CD4-positive, alpha-beta T cell treated with Interleukin-6 at 100 ng/mL for 8 hours (primary cell): ENCODE results near the gene C11orf24.

ENCODE experiments used
- DNase-seq: peaks from one replicate; pipeline ENCODE4 v3.0.0-alpha.2; 2020; ENCODE audit warnings: mixed read lengths, low spot score

C11orf24 gene

DNA sequence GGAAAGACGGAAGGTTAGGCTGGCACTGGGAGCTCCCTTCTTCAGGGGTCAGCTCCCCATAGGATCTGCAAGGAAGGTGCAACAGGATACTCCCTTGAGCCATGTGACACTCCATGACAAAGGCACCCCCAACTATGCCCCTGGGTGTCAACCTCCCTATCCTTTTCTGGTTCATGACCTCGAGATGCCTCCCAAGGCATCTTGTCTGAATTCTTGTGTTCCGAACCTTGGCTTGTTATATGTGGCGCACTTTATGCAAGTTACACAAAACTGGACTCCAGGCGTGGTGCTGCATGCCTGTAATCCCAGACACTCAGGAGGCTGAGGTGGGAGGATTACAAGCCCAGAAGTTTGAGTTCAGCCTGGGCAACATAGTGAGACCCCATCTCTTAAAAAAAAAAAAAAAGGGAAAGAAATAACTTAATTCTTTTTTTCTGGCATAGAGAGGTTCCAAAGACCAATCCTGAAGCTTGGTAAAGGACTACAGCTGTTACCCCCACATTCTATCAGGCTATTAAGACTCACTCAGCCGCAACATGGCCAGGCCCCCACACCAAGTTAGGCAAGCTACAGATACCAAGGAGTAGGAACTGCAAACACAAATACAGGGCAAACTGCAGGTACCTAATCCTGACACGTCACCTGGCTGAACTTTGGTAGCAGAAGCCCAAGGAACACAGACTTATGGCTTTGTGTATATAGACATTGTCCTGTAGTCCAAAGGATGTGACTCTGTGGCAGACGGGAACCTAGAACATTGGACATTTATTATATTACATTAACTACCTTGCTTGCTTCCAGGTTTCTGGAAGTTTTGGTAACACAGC lies 1.4 kb downstream of the C11orf24 start:
- DNase-seq = no peak

GRCh38 chr11:68269414-68270081 lies 2.2 kb downstream of the C11orf24 start:
- DNase-seq = no peak

- no peak for DNase-seq
Observed at GRCh38 chr11:68267881-68268240, 3.9 kb downstream of the C11orf24 start.

DNA sequence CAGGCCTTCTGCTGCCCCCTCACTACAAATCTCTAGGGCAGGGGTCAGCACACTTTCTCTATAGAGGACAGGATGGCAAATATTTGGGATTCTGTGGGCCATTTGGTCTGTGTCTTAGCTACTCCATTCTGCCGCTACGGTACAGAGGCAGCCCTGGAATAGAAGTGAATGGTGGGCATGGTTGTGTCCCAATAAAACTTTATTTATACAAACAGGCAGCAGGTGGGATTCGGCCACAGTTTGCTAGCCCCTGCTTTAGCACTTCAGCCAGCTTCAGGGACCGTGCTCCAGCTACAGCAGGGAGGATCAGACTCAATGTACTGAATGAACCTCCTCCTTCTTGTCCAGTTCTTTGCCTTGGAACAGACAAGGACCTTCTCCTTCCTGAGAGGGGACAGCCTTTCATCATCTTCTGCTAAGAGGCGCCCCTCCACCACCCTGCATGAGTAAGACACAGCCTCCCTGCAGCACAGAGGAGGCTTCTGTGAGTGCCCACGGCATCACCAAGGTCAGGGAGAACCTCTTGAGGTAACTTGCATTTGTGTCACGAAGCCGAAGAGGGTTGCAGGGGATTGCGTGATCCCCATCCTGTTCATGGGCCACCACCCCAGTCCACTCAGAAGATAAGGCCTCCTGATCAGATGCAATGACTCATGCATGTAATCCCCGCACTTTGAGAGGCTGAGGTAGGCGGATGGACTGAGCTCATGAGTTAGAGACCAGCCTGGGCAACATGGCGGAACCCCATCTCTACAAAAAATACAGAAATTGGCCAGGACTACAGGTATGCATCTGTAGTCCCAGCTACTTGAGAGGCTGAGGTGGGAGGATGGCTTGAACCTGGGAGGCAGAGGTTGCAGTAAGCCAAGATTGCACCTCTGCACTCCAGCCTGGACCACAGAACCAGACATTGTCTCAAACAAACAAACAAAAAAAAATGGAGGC lies 4.6 kb downstream of the C11orf24 start:
- DNase-seq = no peak

- no peak for DNase-seq
Observed at GRCh38 chr11:68266121-68266891, 5.5 kb downstream of the C11orf24 start.

DNA sequence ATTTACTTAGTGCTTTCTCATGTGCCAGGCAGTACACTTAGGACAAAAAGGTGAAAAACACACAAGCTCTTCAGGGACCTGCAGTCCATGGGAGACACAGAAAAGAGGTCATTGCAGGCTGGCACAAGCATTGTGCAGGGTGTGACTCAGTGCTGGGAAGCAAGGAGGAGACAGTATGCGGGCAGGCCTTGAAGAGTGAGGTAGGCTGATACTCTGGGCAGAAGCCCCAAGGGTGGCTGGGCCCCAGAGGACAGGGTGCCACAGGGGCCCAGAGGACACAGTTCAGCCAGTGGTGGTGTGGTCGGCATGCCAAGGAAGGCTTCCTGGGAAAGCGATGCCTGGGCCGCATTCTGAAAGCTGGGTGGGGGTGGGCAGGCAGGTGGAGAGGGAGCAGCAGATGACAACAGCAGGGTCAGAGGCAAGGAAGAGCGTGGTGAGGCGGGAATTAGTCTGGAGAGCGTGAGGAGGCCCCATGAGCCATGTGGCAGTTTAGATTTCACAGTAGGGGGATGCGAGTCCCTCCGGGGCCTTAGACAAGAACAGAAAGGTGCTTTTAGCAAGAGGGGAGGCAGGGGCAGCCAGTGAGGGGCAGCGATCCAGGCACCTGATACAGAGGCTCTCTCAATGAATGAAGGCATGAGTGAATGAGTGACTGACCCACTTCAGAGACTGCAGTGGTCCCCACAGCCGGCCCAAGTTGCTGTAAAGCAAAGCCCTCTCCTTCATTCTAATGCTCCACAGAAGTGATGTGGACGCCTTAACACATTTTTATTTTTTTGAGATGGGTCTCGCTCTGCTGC lies 6.8 kb downstream of the C11orf24 start:
- no peak for DNase-seq

- DNase-seq = no peak
Observed at GRCh38 chr11:68264244-68264643, 7.5 kb downstream of the C11orf24 start.

GRCh38 chr11:68263444-68264035 lies 8.2 kb downstream of the C11orf24 start:
- DNase-seq = no peak

DNA sequence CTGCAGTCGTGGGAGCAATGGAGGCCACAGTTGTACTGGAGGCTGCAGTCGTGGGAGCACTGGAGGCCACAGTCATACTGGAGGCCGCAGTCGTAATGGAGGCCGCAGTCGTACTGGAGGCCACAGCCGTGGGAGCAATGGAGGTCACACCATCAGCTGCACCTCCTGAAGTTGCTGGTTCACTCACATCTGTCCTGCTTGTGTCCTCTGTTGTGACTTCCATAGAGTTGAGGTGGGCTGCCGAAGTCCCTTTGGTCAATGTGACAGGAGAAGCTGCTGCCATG lies 9.3 kb downstream of the C11orf24 start:
- no peak for DNase-seq

DNA sequence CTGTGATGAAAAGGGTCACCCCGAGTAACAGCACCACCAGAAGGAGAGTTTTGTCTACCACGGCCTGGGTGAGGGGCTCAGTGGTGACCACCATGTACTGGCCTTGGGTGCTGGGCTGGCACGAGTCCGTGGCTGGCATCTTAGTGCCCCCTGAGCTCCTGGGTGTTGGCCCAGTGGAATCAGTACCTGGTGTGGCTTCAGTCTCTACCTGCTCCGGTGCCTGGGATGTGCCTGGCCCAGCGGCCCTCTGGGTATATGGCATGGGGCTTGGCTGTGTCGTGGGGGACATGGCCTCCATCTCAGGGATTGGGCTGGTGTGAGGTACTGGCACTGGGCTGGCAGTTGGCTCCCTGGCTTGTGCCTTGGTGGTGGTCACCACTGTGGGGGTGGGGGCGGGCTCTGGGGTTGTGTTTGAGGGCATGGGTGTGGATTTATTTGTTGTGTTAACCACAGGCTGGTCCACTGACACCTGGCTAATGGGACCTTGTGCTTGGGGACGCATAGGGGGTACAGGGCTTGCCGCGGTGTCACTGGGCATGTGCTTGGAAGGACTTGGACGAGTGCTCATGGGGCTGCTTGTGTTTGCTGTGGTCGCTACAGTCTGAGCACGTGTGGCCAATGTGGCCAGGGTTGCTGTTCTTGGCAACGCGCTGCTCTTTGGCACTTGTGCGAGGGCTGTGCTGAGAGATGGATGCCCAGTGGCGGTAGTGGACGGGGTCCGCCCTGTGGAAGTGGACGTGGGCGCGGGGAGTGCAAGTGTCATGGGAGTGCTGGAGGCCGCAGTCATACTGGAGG lies 9.8 kb downstream of the C11orf24 start:
- no peak for DNase-seq

DNA sequence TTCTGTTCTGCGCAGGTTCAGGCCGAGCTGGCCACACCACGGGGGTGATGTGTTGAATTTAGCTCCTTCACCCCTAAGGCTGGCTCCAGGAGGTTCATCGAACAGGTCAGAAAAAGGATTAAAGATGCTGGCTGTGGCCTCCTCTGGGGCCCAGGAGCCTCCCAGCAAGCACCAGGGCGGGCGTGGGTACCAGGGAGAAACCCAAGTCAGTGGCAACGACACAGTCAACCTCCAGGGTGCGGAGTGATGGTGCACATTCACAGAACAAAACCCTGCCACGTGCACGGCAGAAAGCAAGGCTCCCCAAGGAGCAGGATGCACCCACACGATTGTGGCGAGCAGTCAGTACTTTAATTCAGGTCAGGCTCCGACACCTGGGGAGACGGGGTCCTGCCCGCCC lies 10.8 kb downstream of the C11orf24 start:
- DNase-seq = no peak

DNA sequence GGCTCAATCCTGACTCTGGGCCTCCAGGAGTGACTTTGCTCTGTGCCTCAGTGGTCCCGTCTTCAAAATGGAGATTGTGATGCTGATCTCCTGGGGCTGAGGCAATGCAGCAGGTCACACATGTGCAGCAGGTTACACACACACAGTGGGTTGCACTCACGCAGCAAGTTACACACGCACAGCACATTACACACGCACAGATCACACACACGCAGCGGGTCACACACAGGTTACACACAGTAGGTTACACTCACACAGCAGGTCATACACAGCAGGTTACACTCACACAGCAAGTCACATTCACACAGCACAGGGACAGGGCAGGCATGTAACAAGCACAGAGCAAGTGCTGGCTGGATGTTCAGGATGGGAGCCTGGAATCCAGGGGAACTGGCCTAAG lies 11.3 kb downstream of the C11orf24 start:
- DNase-seq = no peak

DNA sequence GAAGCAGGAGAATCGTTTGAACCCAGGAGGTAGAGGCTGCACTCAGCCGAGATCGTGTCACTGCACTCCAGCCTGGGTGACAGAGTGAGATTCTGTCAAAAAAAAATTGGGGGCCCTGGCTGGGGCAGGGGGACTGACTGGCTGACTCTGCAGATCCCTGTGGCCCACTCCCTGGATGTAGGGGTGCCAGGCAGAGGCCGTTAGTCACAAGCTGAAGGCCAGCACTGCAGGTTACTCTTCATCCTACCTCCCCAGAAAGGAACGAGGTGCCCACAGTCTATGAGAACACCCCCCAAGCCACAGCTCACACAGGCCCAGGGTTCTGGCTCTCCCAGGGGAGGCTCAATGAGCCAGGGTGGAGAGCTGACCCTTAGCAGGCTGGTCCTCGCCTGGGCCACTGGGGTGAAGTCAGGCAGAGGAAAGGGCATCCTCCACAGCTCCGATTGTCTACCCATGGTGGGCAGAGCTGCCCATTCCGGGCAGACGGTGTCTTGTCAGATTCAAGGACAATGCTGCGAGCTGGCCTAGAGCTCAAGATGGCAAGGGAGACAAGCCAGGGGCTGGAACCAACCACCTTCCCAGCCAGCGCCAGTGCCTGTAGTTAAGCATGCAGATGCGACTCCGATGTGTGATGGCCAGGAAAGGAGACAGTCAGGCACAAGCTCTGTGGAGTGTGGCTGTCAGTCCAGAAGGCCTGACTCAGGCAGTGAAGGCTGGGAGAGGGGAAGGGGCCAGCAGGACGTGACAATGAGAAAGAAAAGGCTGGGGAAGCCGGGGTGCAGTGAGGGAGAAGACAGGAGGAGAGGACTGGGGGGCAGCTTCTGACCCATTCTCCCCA lies 12.4 kb downstream of the C11orf24 start:
- DNase-seq = no peak

DNA sequence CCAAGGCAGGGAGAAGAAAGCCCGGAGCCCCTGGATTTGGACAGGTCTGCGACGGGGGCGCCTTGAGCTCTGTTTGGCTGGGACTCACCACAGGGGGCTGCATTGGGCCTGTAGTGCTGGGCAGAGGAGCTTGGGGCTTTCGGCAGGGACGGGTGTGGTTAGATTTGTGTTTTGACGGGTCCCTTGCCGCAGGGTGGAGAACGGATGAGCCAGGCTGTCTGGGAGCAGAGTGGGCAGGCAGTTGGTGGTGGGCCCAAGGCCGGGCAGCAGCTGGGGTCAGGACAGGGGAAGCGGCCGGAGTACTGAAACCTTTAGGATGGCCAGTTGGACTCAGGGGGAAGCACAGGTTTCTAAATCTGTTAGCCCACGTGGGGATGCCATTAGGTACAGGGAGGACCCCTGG lies 13.4 kb downstream of the C11orf24 start:
- DNase-seq = no peak

DNA sequence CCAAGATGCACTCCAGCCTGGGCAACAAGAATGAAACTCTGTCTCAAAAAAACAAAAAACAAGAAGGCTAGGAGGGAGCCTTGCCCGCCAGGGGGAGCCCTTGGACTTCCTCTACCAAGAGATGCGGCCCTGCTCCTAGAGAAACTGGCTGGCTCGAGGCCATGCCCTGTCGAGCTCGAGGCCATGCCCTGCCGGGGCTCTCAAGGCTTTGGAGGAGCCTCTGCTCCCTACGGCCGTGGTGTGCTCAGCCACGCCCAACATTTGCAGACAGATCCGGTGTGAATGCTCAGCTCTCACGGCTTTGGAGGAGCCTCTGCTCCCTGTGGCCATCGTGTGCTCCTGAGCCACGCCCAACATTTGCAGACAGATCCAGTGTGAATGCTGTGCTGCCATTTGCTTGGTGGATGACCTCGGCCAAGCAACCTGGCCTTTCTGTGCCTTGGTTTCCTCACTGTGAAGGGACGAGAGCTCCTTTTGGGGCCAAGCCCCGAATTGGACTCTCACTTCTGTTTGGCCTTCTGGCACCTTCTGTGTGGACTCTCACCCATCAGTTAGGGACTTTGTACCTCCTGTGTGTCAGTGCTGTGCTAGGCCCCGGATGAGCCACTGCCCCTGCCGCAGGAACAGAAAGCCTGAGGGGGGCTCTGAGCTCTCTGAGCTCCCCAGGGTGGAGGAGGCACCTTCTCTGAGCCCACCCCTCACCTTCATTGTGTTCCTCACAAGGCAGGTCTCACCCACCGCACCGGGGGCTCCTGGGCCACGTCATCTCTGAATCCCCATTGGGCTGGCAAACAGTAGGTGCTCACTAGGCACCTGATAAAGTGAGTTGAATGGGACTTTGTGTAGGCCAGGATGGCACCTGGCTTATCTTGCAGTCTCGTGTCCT lies 14.1 kb downstream of the C11orf24 start:
- peak; percentile 90 for DNase-seq

GRCh38 chr11:68256331-68256741 lies 15.4 kb downstream of the C11orf24 start:
- DNase-seq = no peak

DNA sequence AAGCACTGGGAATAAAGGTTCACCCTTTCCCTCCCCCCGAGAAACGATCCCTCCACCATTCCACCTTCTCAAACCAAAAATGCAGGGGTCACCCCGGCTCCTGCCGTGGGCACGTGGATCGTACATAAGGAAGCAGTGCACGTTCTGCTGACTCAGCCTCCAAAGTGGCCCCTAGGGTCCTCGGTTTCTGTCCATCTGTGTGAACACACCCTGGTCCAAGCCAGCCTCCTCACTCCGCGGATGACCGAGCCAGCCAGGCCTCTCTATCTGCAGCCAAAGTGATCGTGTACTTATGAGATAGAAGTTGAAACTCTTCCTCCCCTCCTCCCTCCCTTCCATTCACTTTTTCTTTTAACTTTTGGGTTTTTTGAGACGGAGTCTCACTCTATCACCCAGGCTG lies 16.2 kb downstream of the C11orf24 start:
- DNase-seq = no peak

DNA sequence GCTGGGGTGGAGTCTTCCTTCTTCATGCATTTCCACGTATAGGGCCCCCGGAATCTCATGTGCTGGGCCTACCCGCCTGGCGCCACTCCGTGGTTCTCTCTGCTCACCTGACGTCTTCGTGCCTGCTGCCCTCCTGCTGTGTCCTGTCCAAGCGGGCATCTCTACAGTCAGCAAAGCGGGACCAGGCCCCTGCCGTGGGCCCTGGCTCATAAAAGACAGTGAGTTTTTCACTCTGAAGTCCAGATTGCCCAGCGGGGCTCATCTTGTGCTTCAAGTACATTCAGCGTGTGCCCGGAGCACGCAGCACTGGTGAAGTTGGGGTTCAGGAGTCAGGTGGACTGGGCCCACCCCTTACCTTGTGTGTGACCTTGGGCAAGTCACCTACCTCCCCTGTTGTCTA lies 17.4 kb downstream of the C11orf24 start:
- no peak for DNase-seq
